HG03469 (cell line): Measurements from ENCODE around the gene ZG16B.

Experiments
- ATAC-seq: cut with Tn5 transposase; IDR thresholded peaks from one replicate; pipeline ENCODE4 v1.9.1; 2021; ENCODE audit warnings: mild to moderate bottlenecking, moderate library complexity, moderate number of reproducible peaks; ENCODE audit not compliant: unreplicated experiment

Gene ZG16B

GRCh38 chr16:2865651-2866050 is 35.5 kb downstream of the ZG16B start:
- ATAC-seq: no peak

DNA sequence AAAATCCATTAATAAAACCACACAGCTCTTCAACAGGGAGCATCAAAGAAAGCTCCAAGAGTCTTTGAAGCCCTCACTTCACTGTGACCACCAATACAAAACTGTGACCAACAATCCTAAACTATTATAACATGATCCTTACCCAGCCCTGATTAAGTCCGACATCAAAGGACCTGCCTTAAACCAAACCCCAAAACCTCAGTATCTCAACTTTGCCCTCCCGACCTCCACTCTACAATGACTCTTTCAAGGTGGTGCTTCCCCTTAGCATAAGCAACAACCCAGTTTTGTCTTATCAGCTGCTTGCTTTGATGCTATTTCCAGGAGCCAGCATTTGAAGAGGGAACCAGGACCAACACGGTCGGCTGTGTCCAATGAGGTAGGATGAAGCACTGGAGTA is 36.3 kb downstream of the ZG16B start:
- ATAC-seq: no peak

- ATAC-seq: no peak
Observed at GRCh38 chr16:2867661-2867986, 37.5 kb downstream of the ZG16B start.

DNA sequence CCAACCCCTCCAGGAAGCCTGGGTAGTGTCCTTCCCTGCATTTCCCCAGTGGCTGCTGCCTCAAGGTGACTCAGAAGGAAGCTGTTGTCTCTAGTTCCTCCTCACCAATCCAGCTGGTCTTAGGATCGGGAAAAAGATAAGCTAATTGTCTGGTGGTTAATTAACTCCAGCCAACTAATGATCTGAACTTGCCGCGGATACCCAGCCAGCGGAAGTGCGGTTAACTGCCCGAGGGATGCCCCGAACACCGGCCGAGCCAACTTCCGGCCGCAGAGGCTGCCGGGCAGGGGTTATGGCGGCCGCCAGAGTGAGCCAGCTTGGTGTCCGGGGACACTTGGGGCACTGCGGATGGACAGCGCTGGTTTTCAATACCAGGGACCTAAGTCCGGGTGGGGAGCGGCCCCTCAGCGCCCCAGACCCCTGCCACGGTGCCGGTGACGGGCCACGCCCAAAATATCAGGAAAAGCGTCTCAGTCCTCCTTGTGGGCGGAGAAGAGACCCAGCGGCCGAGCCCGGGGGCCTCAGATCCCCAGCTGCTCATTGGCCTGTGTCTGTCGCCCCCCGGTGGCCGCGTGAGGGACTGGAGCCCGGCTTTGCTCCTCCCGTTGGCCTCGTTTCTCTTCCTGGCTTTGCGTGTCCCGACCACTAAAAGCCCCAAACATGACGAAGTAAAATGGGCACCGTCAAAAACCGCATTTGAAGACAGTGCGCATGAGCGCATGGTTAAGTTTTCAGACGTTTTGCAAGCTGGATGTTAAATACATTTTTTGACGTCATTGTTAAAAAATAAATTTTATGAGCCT is 38.1 kb downstream of the ZG16B start:
- ATAC-seq: peak; percentile 51

GRCh38 chr16:2871926-2872325 is 41.8 kb downstream of the ZG16B start:
- ATAC-seq: no peak

DNA sequence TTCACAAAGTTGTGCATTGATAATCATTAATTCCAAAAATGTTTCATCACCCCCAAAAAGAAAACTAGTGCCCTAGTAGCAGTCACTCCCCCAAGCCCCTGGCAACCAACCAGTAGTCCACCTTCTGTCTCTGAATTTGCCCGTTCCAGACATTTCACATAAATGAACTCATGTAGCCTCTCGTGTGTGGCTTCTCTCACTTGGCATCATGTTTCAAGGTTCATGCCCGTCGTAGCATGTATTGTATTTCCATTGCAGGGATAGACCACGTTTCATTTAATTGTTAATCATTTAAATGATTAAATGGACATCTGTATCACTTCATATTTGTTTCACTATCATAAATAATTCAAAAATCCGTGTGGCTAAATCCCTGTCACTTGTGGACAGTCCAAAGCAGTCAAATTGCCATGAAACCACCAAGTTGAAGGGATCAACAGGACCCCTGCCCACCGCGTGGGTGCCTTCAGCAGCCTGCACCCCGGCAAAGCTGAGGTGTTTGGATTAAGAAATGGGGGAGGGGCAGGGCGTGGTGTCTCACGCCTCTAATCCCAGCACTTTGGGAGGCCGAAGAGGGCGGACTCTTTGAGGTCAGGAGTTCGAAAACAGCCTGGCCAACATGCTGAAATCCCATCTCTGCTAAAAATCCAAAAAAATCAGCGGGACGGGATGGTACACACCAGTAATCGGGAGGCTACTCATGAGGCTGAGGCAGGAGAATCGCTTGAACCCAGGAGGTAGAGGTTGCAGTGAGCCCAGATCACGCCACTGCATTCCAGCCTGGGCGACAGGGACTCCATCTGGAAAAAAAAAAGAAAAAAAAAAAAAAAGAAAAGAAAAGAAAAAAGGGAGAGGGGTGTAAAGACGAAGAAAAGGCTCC is 44.2 kb downstream of the ZG16B start:
- no peak for ATAC-seq

GRCh38 chr16:2874912-2875362 is 44.8 kb downstream of the ZG16B start:
- no peak for ATAC-seq

DNA sequence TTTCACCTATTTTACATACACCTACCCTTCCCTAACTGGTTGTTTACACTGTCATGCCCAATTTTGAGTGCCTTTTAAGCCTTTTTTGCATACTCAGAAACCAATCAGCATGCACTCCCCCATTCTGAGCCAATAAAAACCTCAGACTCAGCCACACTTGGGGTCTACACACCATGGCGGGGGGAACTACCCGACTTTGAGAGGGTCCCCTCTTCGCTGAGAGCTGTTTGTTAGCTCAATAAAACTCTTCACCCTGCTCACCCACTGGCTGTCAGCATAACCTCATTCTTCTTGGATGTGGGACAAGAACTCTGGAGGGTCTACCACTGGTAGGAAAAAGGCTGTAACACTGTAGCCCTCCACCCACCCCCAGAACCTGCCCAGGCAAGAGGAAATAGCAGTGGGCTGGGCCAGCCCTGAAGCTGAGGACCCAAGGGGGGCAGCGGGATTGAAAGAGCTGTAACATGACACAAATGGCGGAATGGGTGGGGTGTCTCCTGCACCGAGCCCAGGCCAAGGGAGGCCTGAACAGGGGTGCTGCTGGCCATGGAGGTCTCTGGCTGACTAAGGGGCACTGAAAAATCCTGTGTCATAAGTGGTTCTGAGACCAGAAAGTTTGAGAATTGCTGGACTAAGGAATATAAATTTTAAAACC is 49.9 kb downstream of the ZG16B start:
- no peak for ATAC-seq
